ENCODE measurements around the gene RBP3.

DNA sequence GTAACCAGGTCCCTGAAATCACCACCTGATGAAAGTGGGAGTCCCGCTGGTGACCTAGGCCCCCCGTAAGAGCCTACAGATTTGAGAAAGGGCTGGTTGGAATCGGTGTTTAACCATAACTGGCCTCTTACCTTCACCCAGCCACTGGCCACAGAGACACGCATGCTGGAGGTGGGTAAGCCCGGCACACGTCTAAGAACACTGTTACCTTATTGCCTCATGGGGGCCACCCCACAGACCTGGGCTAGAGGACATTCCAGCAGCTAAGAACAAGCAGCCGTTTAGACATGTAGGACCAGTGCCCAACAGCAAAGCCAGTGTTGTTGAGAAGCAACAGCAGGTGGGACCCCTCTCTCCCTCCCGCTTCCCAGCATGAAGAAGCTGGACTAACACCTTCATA is 28.4 kb upstream of the RBP3 start:
- TF ChIP-seq CTCF (IDR thresholded peaks at IDR 0.05; ENCODE audit: low read depth, low read length) (no peak), EZH2phosphoT487 (IDR thresholded peaks at IDR 0.05; ENCODE audit: low read depth) (no peak)
